ENCODE results near the gene CNNM2. TPM values are rescaled to one million over a fixed set of nuclear protein-coding genes. Genes with fewer than 3 reads are reported as not detected.

CNNM2 gene
- total and polyA plus RNA-seq, 7 donors = 0.49 to 2.6 (median 1.3) TPM

DNA sequence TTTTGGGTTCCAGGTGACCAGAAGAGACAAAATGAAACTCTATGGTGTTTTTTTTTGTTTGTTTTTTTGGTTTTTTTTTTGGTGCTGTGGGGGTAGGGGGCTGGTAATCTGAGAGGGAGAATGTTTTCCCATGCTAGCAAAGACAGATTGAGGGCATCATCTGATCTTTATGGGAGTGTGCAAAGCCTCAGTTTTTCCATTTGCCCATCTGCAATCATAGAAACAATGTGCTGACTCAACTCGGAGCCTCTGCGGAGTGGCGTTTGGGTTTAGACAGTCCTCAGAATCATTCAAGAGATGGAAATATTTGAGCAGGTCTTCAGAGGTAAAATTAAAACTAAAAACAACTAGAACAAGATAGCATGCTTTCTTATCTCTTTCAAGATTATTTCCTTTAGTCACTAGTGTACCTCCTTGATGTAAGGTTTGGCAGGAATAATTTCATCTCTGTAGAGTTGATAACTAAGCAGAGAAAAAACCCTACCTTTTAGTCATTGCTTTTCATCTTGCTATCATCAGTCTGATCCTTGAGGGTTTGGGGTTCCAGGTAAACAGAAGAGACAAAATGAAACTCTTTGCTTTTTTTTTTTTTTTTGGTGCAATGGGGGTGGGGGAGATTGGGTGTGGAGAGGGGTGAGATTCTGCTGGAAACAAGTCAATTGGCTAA, 18.0 kb downstream of the CNNM2 start:
- TF ChIP-seq, protein P1, sequence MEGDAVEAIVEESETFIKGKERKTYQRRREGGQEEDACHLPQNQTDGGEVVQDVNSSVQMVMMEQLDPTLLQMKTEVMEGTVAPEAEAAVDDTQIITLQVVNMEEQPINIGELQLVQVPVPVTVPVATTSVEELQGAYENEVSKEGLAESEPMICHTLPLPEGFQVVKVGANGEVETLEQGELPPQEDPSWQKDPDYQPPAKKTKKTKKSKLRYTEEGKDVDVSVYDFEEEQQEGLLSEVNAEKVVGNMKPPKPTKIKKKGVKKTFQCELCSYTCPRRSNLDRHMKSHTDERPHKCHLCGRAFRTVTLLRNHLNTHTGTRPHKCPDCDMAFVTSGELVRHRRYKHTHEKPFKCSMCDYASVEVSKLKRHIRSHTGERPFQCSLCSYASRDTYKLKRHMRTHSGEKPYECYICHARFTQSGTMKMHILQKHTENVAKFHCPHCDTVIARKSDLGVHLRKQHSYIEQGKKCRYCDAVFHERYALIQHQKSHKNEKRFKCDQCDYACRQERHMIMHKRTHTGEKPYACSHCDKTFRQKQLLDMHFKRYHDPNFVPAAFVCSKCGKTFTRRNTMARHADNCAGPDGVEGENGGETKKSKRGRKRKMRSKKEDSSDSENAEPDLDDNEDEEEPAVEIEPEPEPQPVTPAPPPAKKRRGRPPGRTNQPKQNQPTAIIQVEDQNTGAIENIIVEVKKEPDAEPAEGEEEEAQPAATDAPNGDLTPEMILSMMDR (IDR thresholded peaks at IDR 0.05) = no peak
- no peak for DNase-seq
- ATAC-seq = no peak
- Histone ChIP-seq H3K36me3 (ENCODE audit: insufficient read depth in 1 of 2, low read depth in 1 of 2) (no peaks in the 10 kb centered on the region), H3K27ac (no peak overlapping the region), H3K4me3 (no peak overlapping the region), H3K27me3 (ENCODE audit: insufficient read depth in 3 of 3, low read length in 2 of 3) (no peaks in the 10 kb centered on the region), H3K9me3 (no peaks in the 10 kb centered on the region), H3K4me1 (no peaks in the 10 kb centered on the region)
- intact Hi-C loops (cut with DNase I) = no loop called here
- 87 to 89% (median 87%) methylated on average over 3 of the region's 3 CpGs for WGBS, 3 donors

DNA sequence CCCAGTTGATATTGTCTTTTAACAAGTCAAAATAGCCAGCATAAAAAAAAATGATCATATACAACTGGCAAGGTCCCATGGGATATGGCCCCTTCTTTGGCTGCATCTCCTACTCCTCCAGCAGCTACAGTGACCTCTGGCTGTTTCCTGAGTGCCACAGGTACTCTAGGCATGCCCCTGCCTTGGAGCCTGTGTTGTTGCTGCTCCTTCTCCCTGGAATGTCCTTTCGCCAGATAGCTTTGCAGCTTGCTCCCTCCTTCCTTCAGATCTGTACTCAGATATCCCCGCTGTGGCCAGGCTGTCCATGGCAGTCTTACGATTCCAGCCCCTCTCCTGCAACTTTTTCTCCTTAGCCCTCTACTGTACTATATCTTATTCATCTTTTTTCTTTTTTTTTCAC, 23.3 kb downstream of the CNNM2 start:
- Histone ChIP-seq H3K36me3 (ENCODE audit: insufficient read depth in 1 of 2, low read depth in 1 of 2) (no peaks in the 10 kb centered on the region), H3K9me3 (no peaks in the 10 kb centered on the region), H3K4me1 (no peaks in the 10 kb centered on the region), H3K27me3 (ENCODE audit: insufficient read depth in 3 of 3, low read length in 2 of 3) (no peaks in the 10 kb centered on the region), H3K4me3 (no peak overlapping the region), H3K27ac (no peak overlapping the region)
- intact Hi-C loops (cut with DNase I) = no loop called here
- TF ChIP-seq, protein P1 (IDR thresholded peaks at IDR 0.05) = no peak
- 93 to 98% (median 96%) methylated on average over 3 of the region's 3 CpGs for WGBS, 3 donors
- DNase-seq (no peak), ATAC-seq (no peak)

DNA sequence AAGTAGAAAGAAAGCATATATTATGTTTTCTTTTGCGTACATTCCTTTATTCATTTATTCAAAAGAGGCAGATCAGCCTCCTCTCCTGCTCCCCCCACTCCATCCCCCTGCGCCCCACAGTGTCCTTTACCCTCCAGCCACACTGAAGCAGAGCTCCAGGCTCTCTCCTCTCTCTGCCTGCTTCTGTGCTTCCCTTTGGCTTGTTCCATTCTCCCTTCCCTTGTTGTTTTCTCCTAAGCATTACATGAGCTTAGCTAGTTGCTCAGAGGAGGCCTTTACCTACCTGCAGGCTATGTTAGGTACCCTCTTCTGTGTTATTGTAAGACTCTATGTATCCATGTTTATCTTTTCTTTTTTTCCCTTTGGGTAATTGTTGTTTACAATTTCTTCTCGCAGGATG, 27.4 kb downstream of the CNNM2 start:
- Histone ChIP-seq H3K36me3 (ENCODE audit: insufficient read depth in 1 of 2, low read depth in 1 of 2) (no peaks in the 10 kb centered on the region), H3K4me3 (no peak overlapping the region), H3K4me1 (no peaks in the 10 kb centered on the region), H3K27me3 (ENCODE audit: insufficient read depth in 3 of 3, low read length in 2 of 3) (no peaks in the 10 kb centered on the region), H3K9me3 (no peaks in the 10 kb centered on the region), H3K27ac (no peak overlapping the region)
- DNase-seq = no peak
- ATAC-seq = no peak
- intact Hi-C loops (cut with DNase I) = no loop called here
- TF ChIP-seq, protein P1 (IDR thresholded peaks at IDR 0.05) = no peak
- 92 to 95% (median 92%) methylated on average over 3 of the region's 3 CpGs for WGBS, 3 donors

DNA sequence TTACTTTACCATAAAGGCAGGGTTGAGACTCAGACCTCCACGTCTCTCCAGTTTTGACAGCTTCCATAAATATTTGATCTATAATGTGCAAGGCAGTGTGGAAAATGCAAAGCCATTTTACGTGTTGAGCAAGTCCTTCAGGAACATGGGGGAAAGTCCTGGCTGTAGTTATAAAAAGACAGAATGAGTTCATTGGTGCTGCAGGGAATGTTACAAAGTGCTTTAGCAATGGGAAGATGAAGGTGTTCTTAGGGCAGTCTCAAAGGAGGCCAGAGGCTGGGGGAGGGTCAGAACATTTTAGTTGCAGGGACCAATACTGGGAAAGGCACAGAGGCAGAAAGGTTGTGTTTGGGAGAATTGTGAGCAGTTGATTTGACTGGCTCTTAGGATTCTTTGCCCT, 27.9 kb downstream of the CNNM2 start:
- Histone ChIP-seq H3K27ac (no peak overlapping the region), H3K36me3 (ENCODE audit: insufficient read depth in 1 of 2, low read depth in 1 of 2) (no peaks in the 10 kb centered on the region), H3K4me1 (no peaks in the 10 kb centered on the region), H3K9me3 (no peaks in the 10 kb centered on the region), H3K4me3 (no peak overlapping the region), H3K27me3 (ENCODE audit: insufficient read depth in 3 of 3, low read length in 2 of 3) (no peaks in the 10 kb centered on the region)
- no peak for DNase-seq
- no peak for ATAC-seq
- 89 to 94% (median 92%) methylated on average over 2 of the region's 2 CpGs for WGBS, 3 donors
- TF ChIP-seq, protein P1 (IDR thresholded peaks at IDR 0.05) = no peak
- intact Hi-C loops (cut with DNase I) = no loop called here

DNA sequence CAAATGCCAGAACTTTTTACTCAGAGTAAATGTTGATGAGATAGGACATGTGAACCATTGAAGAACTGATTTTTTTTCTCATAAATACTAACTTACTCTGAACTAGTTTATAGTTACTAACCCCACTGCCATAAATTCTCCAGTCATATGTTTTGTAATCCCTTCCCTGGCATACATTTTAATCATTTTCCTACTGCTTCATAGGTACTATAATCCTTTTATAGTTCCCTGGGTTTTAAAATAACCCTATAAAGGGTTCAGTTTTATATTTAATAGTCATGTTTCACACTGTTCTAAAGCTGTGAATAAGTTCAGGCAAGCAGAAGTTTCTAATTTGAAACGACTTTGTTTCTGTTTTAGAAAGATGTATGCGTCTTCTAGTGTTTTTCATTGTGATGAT, 28.9 kb downstream of the CNNM2 start:
- no peaks in the 10 kb centered on the region for H3K9me3 ChIP-seq
- intact Hi-C loops (cut with DNase I) = no loop called here
- H3K36me3 ChIP-seq (ENCODE audit: insufficient read depth in 1 of 2, low read depth in 1 of 2) = no peaks in the 10 kb centered on the region
- H3K27me3 ChIP-seq (ENCODE audit: insufficient read depth in 3 of 3, low read length in 2 of 3) = no peaks in the 10 kb centered on the region
- DNase-seq = no peak
- no peak overlapping the region for H3K27ac ChIP-seq
- no peaks in the 10 kb centered on the region for H3K4me1 ChIP-seq
- no peak overlapping the region for H3K4me3 ChIP-seq
- ATAC-seq = no peak
- TF ChIP-seq, protein P1 (IDR thresholded peaks at IDR 0.05) = no peak
- WGBS, 3 donors = 81 to 87% (median 84%) methylated on average over 2 of the region's 2 CpGs
